Esophagus muscularis mucosa (tissue), 4 donors: Measurements from ENCODE around the gene AGAP1. TPM values are rescaled to one million over a fixed set of nuclear protein-coding genes. Genes with fewer than 3 reads are reported as not detected.

Experiments used
- DNase-seq: peaks from one replicate; pipeline ENCODE4 v3.0.0-alpha.2; 2017; ENCODE audit errors: extremely low spot score
- H3K27ac ChIP-seq, 4 donors: fragments of 200-600 bp; sonication (generic); replicated peaks in 1 of 4; 1 replicate in 3 of 4; 2 replicates in 1 of 4; pipeline ENCODE4 v1.5.1; 2016 to 2019; ENCODE audit warnings: mild to moderate bottlenecking in 1 of 4
- H3K27me3 ChIP-seq, 4 donors: fragments of 200-600 bp; sonication (generic); one replicate each; pipeline versions ENCODE4 v1.5.1 to v1.6.0; 2016 to 2019
- H3K36me3 ChIP-seq, 4 donors: fragments of 200-600 bp; sonication (generic); one replicate each; pipeline ENCODE4 v1.5.1; 2016 to 2019
- H3K4me1 ChIP-seq, 4 donors: fragments of 200-600 bp; sonication (generic); one replicate each; pipeline ENCODE4 v1.5.1; 2016 to 2019
- H3K4me3 ChIP-seq, 4 donors: fragments of 200-600 bp; sonication (generic); 1 replicate in 2 of 4; 2 replicates in 2 of 4; pipeline ENCODE4 v1.5.1; 2016 to 2019; ENCODE audit warnings: mild to moderate bottlenecking in 4 of 4, moderate library complexity in 1 of 4
- H3K9me3 ChIP-seq, 4 donors: fragments of 200-600 bp; sonication (generic); 1 replicate in 3 of 4; 2 replicates in 1 of 4; pipeline ENCODE4 v1.5.1; 2016 to 2019
- CTCF ChIP-seq, 3 experiments: fragments of 200-600 bp in 2 of 3; fragments of 450-650 bp in 1 of 3; sonication (generic) in 2 of 3; IDR thresholded peaks; one replicate each; pipeline ENCODE4 v1.5.1; 2017 to 2019; ENCODE audit warnings: antibody characterized with exemption in 3 of 3, mild to moderate bottlenecking in 2 of 3, moderate library complexity in 1 of 3
- EP300 ChIP-seq: sonication (generic); formaldehyde crosslinking; IDR thresholded peaks from one replicate; pipeline ENCODE4 v1.6.1; 2017; ENCODE audit warnings: antibody characterized with exemption
- POLR2A ChIP-seq: fragments of 450-650 bp; IDR thresholded peaks from one replicate; pipeline ENCODE4 v1.6.1; 2017; ENCODE audit warnings: antibody characterized with exemption, moderate library complexity, mild to moderate bottlenecking, low read depth
- POLR2AphosphoS5 ChIP-seq, 2 donors: sonication (generic); formaldehyde crosslinking; IDR thresholded peaks; one replicate each; pipeline ENCODE4 v1.6.1; 2017; ENCODE audit warnings: antibody characterized with exemption in 2 of 2
- WGBS: methylation state at CpG from one replicate; pipeline ENCODE4 v1.1.5; 2018; 5-methylcytosine and 5-hydroxymethylcytosine counted together
- intact Hi-C: fragments of 100-400 bp; cut with DNase I; formaldehyde crosslinking; loops from one replicate; pipeline ENCODE4 v1.15.1; 2023
- total RNA-seq, 4 donors: library from RNA; depleted of rRNA; stranded (reverse); fragments of >200 nt; gene quantifications; one replicate each; pipeline versions ENCODE4 v1.1.0 to v1.2.1, GENCODE V29; 2016

AGAP1 gene
- total RNA-seq, 4 donors from 2014 or later: 37.9 to 62.4 (median 47.2) TPM

GRCh38 chr2:235950473-235950809 lies 456.6 kb downstream of the AGAP1 start:
- Histone ChIP-seq H3K4me3 (no peak overlapping the region), H3K36me3 (peaks cover 0 to 12% (median 0%) of the 10 kb centered on the region in 4 donors), H3K9me3 (no peaks in the 10 kb centered on the region), H3K4me1 (peaks cover 0 to 7% (median 4%) of the 10 kb centered on the region in 4 donors), H3K27me3 (no peaks in the 10 kb centered on the region), H3K27ac (no peak overlapping the region)
- DNase-seq: no peak
- intact Hi-C loops: no loop called here
- WGBS: 61% methylated on average over 3 of the region's 3 CpGs
- no peak for TF ChIP-seq POLR2A
- no peak for TF ChIP-seq POLR2AphosphoS5 (IDR thresholded peaks at IDR 0.05)
- TF ChIP-seq EP300: no peak
- no peak for TF ChIP-seq CTCF (IDR thresholded peaks at IDR 0.05)

GRCh38 chr2:235951493-235951892 lies 457.6 kb downstream of the AGAP1 start:
- Histone ChIP-seq H3K4me1 (peaks cover 0 to 7% (median 4%) of the 10 kb centered on the region in 4 donors), H3K27me3 (no peaks in the 10 kb centered on the region), H3K9me3 (no peaks in the 10 kb centered on the region), H3K4me3 (no peak overlapping the region), H3K27ac (no peak overlapping the region), H3K36me3 (peaks cover 0 to 12% (median 0%) of the 10 kb centered on the region in 4 donors)
- no peak for DNase-seq
- 75% methylated on average over 6 of the region's 6 CpGs for WGBS
- TF ChIP-seq POLR2AphosphoS5 (IDR thresholded peaks at IDR 0.05): no peak
- no peak for TF ChIP-seq POLR2A
- no peak for TF ChIP-seq EP300
- no peak for TF ChIP-seq CTCF (IDR thresholded peaks at IDR 0.05)
- intact Hi-C loops: no loop called here

GRCh38 chr2:235951982-235952381 lies 458.1 kb downstream of the AGAP1 start:
- no peak for TF ChIP-seq POLR2A
- intact Hi-C loops: no loop called here
- DNase-seq: no peak
- Histone ChIP-seq H3K9me3 (no peaks in the 10 kb centered on the region), H3K27ac (no peak overlapping the region), H3K4me3 (no peak overlapping the region), H3K4me1 (peaks cover 0 to 7% (median 4%) of the 10 kb centered on the region in 4 donors), H3K36me3 (peaks cover 0 to 12% (median 0%) of the 10 kb centered on the region in 4 donors), H3K27me3 (no peaks in the 10 kb centered on the region)
- WGBS: 53% methylated on average over 2 of the region's 2 CpGs

- Histone ChIP-seq H3K36me3 (peaks cover 0 to 12% (median 0%) of the 10 kb centered on the region in 4 donors), H3K9me3 (no peaks in the 10 kb centered on the region), H3K4me3 (no peak overlapping the region), H3K27me3 (no peaks in the 10 kb centered on the region), H3K4me1 (peaks cover 0 to 7% (median 4%) of the 10 kb centered on the region in 4 donors), H3K27ac (no peak overlapping the region)
- intact Hi-C loops: no loop called here
- 92% methylated on average over 9 of the region's 10 CpGs for WGBS
- no peak for DNase-seq
- TF ChIP-seq POLR2A (no peak), POLR2AphosphoS5 (IDR thresholded peaks at IDR 0.05) (no peak), EP300 (no peak), CTCF (IDR thresholded peaks at IDR 0.05) (no peak)
Measured at GRCh38 chr2:235952714-235953113, 458.9 kb downstream of the AGAP1 start.

- peaks cover 0 to 25% (median 5%) of the 10 kb centered on the region in 4 donors for H3K36me3 ChIP-seq
- no peaks in the 10 kb centered on the region for H3K27me3 ChIP-seq
- DNase-seq: no peak
- H3K4me1 ChIP-seq: peaks cover 0 to 7% (median 4%) of the 10 kb centered on the region in 4 donors
- H3K9me3 ChIP-seq: no peaks in the 10 kb centered on the region
- H3K27ac ChIP-seq: no peak overlapping the region
- no peak for TF ChIP-seq CTCF (IDR thresholded peaks at IDR 0.05)
- TF ChIP-seq EP300: no peak
- TF ChIP-seq POLR2A: no peak
- TF ChIP-seq POLR2AphosphoS5 (IDR thresholded peaks at IDR 0.05): no peak
- H3K4me3 ChIP-seq: no peak overlapping the region
- intact Hi-C loops: no loop called here
- WGBS: 96% methylated on average over 10 of the region's 10 CpGs
Measured at GRCh38 chr2:235954281-235954680, 460.4 kb downstream of the AGAP1 start.
